GM12878 (cell line): Measurements from ENCODE around the gene PPP1R15A. TPM values are rescaled to one million over a fixed set of nuclear protein-coding genes. Genes with fewer than 3 reads are reported as not detected.
A peak's percentile ranks its signal among the peaks of the same experiment; 100 is the strongest.

Experiments used
- ATAC-seq: fragments of 200-7000 bp; cut with Tn5 transposase; 3 replicates; pipeline ENCODE4 v1.9.1; 2020; ENCODE audit warnings: mild to moderate bottlenecking, moderate library complexity
- BruUV-seq: library from RNA; stranded (reverse); fragments of 400-500 nt; replicated peaks from 2 replicates; lab custom pipeline; 2021; lab: Mats Ljungman, UMichigan
- CTCF ChIA-PET: fragments of 300-600 bp; sonication (Branson Sonifier 250); formaldehyde crosslinking; extraction: SDS; loops from one replicate; lab custom pipeline; 2021; ENCODE audit warnings: inconsistent platforms; lab: Yijun Ruan, JAX
- POLR2A ChIA-PET: fragments of 350-600 bp; formaldehyde crosslinking; extraction: SDS; loops from one replicate; lab custom pipeline; 2021; ENCODE audit warnings: inconsistent platforms; lab: Charles Lee
- RAD21 ChIA-PET: fragments of 300-600 bp; sonication (Branson Sonifier 250); formaldehyde crosslinking; loops from one replicate; lab custom pipeline; 2023; ENCODE audit warnings: antibody characterized with exemption; ENCODE audit not compliant: unreplicated experiment; lab: Charles Lee
- SMC1A ChIA-PET: fragments of 300-600 bp; sonication (Branson Sonifier 250); formaldehyde crosslinking; loops from one replicate; lab custom pipeline; 2023; ENCODE audit not compliant: unreplicated experiment, uncharacterized antibody; lab: Charles Lee
- DNase-seq: peaks from one replicate; pipeline ENCODE4 v3.0.0-alpha.2; 2011; ENCODE audit warnings: low read depth, low spot score
- FAIRE-seq: peaks from 3 replicates; lab custom pipeline; 2011; peaks lifted over from hg19 to GRCh38; lab: Jason Lieb, UNC
- H2AFZ ChIP-seq: 2 replicates; pipeline ENCODE4 v1.6.0; 2011; ENCODE audit warnings: low read depth, low read length, control low read depth; ENCODE audit not compliant: control insufficient read depth
- H3K27ac ChIP-seq: 2 replicates; pipeline ENCODE4 v1.5.1; 2011; ENCODE audit warnings: control low read depth; ENCODE audit not compliant: control insufficient read depth, insufficient read depth
- H3K27me3 ChIP-seq, 2 experiments: replicated peaks in 1 of 2; 2 replicates each; pipeline versions ENCODE4 v1.6.0 to v1.6.1; 2011; ENCODE audit warnings: low read length in 1 of 2; ENCODE audit not compliant: control insufficient read depth in 2 of 2, insufficient read depth in 2 of 2
- H3K36me3 ChIP-seq, 2 experiments: 2 replicates each; pipeline ENCODE4 v1.5.1; 2011; ENCODE audit warnings: low read length in 1 of 2; ENCODE audit not compliant: control insufficient read depth in 2 of 2, insufficient read depth in 2 of 2
- H3K4me1 ChIP-seq: 2 replicates; pipeline ENCODE4 v1.6.1; 2011; ENCODE audit warnings: mild to moderate bottlenecking, low read length, moderate library complexity, mixed read lengths; ENCODE audit not compliant: control insufficient read depth, insufficient read depth
- H3K4me2 ChIP-seq: 2 replicates; pipeline ENCODE4 v1.6.0; 2011; ENCODE audit warnings: control low read depth; ENCODE audit not compliant: control insufficient read depth, insufficient read depth
- H3K4me3 ChIP-seq: fragments of 200-600 bp; sonication (generic); 2 replicates; pipeline ENCODE4 v1.5.1; 2016
- H3K79me2 ChIP-seq: 2 replicates; pipeline ENCODE4 v1.6.0; 2011; ENCODE audit warnings: low read length; ENCODE audit not compliant: control insufficient read depth, insufficient read depth
- H3K9ac ChIP-seq: 2 replicates; pipeline ENCODE4 v1.8.0; 2011; ENCODE audit warnings: low read length, control low read depth, mixed read lengths; ENCODE audit not compliant: control insufficient read depth, insufficient read depth
- H3K9me3 ChIP-seq: replicated peaks from 3 replicates; pipeline ENCODE4 v1.5.1; 2011; ENCODE audit warnings: mild to moderate bottlenecking, low read length; ENCODE audit not compliant: control insufficient read depth, insufficient read depth
- H4K20me1 ChIP-seq: 2 replicates; pipeline ENCODE4 v1.6.0; 2011; ENCODE audit not compliant: control insufficient read depth, insufficient read depth
- CBX5 ChIP-seq: sonication (generic); IDR thresholded peaks from 2 replicates; pipeline ENCODE4 v1.6.1; 2016; ENCODE audit warnings: low read depth, moderate library complexity, mild to moderate bottlenecking, inconsistent platforms
- CREM ChIP-seq: IDR thresholded peaks from 2 replicates; pipeline ENCODE4 v1.6.1; 2014; ENCODE audit warnings: antibody characterized with exemption, low read depth
- GATAD2B ChIP-seq: fragments of 450-650 bp; conservative IDR thresholded peaks from 2 replicates; pipeline ENCODE4 v1.6.1; 2017; ENCODE audit warnings: low read depth, mild to moderate bottlenecking, moderate library complexity
- HCFC1 ChIP-seq: fragments of 150-350 bp; IDR thresholded peaks from 2 replicates; pipeline ENCODE4 v1.6.1; 2014; ENCODE audit warnings: low read length
- POLR2A ChIP-seq: IDR thresholded peaks from 2 replicates; pipeline ENCODE4 v1.6.1; 2011; ENCODE audit warnings: low read depth, mild to moderate bottlenecking, low read length
- POLR2AphosphoS5 ChIP-seq: IDR thresholded peaks from 2 replicates; pipeline ENCODE4 v1.6.1; 2011; ENCODE audit warnings: mild to moderate bottlenecking, low read length, inconsistent platforms
- RAD21 ChIP-seq: IDR thresholded peaks from 2 replicates; pipeline ENCODE4 v1.6.1; 2011; ENCODE audit warnings: mild to moderate bottlenecking, low read depth, low read length, moderate library complexity; ENCODE audit not compliant: insufficient read depth
- RFX5 ChIP-seq: IDR thresholded peaks from 2 replicates; pipeline ENCODE4 v1.6.1; 2011; ENCODE audit warnings: low read depth, low read length, improper control_type of control experiment
- SIX5 ChIP-seq: IDR thresholded peaks from 2 replicates; pipeline ENCODE4 v1.6.1; 2011; ENCODE audit warnings: mild to moderate bottlenecking, low read depth, low read length, moderate library complexity; ENCODE audit not compliant: severe bottlenecking
- TCF12 ChIP-seq: IDR thresholded peaks from 2 replicates; pipeline ENCODE4 v1.6.1; 2011; ENCODE audit warnings: low read depth, mild to moderate bottlenecking, low read length
- ZNF217 ChIP-seq: fragments of 450-650 bp; IDR thresholded peaks from 2 replicates; pipeline ENCODE4 v1.6.1; 2017; ENCODE audit warnings: antibody characterized with exemption, mild to moderate bottlenecking
- WGBS: methylation state at CpG from one replicate; pipeline ENCODE4 v1.1.6; 2016; ENCODE audit warnings: low lambda C conversion rate; ENCODE audit not compliant: insufficient replicate concordance, insufficient coverage; ENCODE audit errors: missing lambda C conversion rate; 5-methylcytosine and 5-hydroxymethylcytosine counted together
- in situ Hi-C: fragments of 300-500 bp; cut with MboI; formaldehyde crosslinking; loops from 9 replicates; pipeline ENCODE4 v1.14.3; 2018; ENCODE audit warnings: mixed read lengths
- intact Hi-C: fragments of 100-400 bp; cut with micrococcal nuclease; formaldehyde crosslinking; loops from one replicate; pipeline ENCODE4 v1.14.2; 2022; ENCODE audit not compliant: unreplicated experiment
- polyA plus RNA-seq, 11 experiments: library from polyadenylated mRNA; depleted of rRNA in 4 of 11; unstranded in 6 of 11; stranded (reverse) in 5 of 11; fragments of >200 nt; fragmentation: Nextera tagmentation in 4 of 11; fragmentation: Illumina TruSeq in 1 of 11; extraction: Ambion mirVana in 4 of 11; extraction: Trizol in 1 of 11; gene quantifications; 1 replicate in 1 of 11; 2 replicates in 10 of 11; pipeline versions ENCODE4 v1.2.1 to v1.2.3, GENCODE V29; 2011 to 2016; ENCODE audit warnings: inconsistent platforms in 2 of 11, missing spikeins in 2 of 11, low read depth in 1 of 11
- total RNA-seq, 4 experiments: library from RNA; depleted of rRNA in 3 of 4; stranded (reverse); fragments of >200 nt in 3 of 4; fragmentation: Illumina TruSeq in 1 of 4; extraction: Trizol in 1 of 4; gene quantifications; 2 replicates each; pipeline versions ENCODE4 v1.2.1 to v1.2.3, GENCODE V29; 2013 to 2021
- TF ChIP-seq, protein P1 (sequence below): fragments of 450-650 bp; conservative IDR thresholded peaks from 2 replicates; pipeline ENCODE4 v1.6.1; 2017; ENCODE audit warnings: mild to moderate bottlenecking, moderate library complexity
- TF ChIP-seq, protein P2 (sequence below): fragments of 450-650 bp; IDR thresholded peaks from 2 replicates; pipeline ENCODE4 v1.6.1; 2017; ENCODE audit warnings: mild to moderate bottlenecking, moderate library complexity
- TF ChIP-seq, protein P3 (sequence below): IDR thresholded peaks from 2 replicates; pipeline ENCODE4 v1.6.1; 2012; ENCODE audit warnings: low read depth, low read length, improper control_type of control experiment

Gene PPP1R15A
- total and polyA plus RNA-seq, 10 of the 15 experiments (the other 5 are each of a cell fraction or from before 2014, with no cell fraction given), result 0.68 to 50.8 (median 27.7) TPM

DNA sequence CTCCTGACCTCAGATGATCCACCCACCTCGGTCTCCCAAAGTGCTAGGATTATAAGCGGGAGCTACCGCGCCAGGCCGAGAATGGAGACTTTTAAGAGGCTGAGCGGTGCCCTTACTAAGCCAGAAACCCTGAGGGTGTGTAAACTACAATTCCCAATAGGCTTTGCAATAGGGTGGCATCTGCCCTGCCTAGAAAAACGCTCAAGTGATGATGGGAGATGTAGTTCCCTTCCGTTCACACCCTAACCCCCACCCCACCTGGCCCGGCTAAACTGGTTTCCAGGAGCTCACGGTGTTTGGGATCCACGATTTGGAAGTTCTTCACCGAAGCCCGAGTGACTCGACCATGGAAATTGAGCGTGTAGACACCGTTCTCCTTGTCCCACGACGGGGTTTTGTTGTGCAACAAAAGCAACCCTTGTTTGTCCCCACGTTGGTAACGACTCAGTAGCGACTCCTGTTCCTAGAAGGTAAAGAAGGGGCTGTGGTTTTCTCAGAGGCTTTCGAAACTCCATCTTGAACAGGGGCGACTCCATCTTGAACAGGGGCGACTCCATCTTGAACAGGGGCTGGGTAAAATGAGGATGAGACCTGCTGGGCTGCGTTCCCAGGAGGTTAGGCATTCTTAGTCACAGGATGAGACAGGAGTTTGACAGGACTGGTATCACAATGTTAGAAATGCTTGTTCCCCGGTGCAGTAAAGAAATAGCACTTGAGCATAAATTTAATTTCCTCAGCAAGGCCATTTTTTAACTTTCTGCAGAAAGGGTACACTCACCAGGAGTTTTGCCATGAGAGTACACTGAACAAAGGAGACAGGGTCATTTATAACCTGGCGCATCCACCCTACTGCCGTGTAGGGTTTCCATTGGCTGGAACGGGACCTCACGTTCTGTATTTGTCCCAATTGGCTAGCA, 9.8 kb downstream of the PPP1R15A start:
- WGBS, result 85% methylated on average over 30 of the region's 30 CpGs
- RAD21 ChIA-PET, result interaction anchor here (0.7 kb wide), 1 partner anchor 30 kb away, joined by 3 read pairs; no protein-coding TSS in a partner anchor

More for the DNA sequence above, 9.8 kb downstream of the PPP1R15A start:
- BruUV-seq, result no TSS peak
- TF ChIP-seq CREM, result 0 out of 2 replicates have a peak, but pooled peaks have one; percentile 38
- peak; percentile 88 for TF ChIP-seq HCFC1
- TF ChIP-seq POLR2A, result peak; percentile 44
- no peak for TF ChIP-seq RAD21
- TF ChIP-seq CBX5, result 0 out of 2 replicates have a peak, but pooled peaks have one; percentile 70
- TF ChIP-seq, protein P1, sequence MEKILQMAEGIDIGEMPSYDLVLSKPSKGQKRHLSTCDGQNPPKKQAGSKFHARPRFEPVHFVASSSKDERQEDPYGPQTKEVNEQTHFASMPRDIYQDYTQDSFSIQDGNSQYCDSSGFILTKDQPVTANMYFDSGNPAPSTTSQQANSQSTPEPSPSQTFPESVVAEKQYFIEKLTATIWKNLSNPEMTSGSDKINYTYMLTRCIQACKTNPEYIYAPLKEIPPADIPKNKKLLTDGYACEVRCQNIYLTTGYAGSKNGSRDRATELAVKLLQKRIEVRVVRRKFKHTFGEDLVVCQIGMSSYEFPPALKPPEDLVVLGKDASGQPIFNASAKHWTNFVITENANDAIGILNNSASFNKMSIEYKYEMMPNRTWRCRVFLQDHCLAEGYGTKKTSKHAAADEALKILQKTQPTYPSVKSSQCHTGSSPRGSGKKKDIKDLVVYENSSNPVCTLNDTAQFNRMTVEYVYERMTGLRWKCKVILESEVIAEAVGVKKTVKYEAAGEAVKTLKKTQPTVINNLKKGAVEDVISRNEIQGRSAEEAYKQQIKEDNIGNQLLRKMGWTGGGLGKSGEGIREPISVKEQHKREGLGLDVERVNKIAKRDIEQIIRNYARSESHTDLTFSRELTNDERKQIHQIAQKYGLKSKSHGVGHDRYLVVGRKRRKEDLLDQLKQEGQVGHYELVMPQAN, result no peak
- no peak for TF ChIP-seq ZNF217
- TF ChIP-seq, protein P2, sequence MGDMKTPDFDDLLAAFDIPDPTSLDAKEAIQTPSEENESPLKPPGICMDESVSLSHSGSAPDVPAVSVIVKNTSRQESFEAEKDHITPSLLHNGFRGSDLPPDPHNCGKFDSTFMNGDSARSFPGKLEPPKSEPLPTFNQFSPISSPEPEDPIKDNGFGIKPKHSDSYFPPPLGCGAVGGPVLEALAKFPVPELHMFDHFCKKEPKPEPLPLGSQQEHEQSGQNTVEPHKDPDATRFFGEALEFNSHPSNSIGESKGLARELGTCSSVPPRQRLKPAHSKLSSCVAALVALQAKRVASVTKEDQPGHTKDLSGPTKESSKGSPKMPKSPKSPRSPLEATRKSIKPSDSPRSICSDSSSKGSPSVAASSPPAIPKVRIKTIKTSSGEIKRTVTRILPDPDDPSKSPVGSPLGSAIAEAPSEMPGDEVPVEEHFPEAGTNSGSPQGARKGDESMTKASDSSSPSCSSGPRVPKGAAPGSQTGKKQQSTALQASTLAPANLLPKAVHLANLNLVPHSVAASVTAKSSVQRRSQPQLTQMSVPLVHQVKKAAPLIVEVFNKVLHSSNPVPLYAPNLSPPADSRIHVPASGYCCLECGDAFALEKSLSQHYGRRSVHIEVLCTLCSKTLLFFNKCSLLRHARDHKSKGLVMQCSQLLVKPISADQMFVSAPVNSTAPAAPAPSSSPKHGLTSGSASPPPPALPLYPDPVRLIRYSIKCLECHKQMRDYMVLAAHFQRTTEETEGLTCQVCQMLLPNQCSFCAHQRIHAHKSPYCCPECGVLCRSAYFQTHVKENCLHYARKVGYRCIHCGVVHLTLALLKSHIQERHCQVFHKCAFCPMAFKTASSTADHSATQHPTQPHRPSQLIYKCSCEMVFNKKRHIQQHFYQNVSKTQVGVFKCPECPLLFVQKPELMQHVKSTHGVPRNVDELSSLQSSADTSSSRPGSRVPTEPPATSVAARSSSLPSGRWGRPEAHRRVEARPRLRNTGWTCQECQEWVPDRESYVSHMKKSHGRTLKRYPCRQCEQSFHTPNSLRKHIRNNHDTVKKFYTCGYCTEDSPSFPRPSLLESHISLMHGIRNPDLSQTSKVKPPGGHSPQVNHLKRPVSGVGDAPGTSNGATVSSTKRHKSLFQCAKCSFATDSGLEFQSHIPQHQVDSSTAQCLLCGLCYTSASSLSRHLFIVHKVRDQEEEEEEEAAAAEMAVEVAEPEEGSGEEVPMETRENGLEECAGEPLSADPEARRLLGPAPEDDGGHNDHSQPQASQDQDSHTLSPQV, result peak; percentile 39; the same call in 1 of the 2 replicates
- no peak for TF ChIP-seq RFX5
- TF ChIP-seq SIX5, result peak; percentile 89
- no peak for TF ChIP-seq TCF12
- TF ChIP-seq GATAD2B, result no peak
- peak; percentile 51; the same call in 1 of the 2 replicates for TF ChIP-seq POLR2AphosphoS5
- TF ChIP-seq, protein P3, sequence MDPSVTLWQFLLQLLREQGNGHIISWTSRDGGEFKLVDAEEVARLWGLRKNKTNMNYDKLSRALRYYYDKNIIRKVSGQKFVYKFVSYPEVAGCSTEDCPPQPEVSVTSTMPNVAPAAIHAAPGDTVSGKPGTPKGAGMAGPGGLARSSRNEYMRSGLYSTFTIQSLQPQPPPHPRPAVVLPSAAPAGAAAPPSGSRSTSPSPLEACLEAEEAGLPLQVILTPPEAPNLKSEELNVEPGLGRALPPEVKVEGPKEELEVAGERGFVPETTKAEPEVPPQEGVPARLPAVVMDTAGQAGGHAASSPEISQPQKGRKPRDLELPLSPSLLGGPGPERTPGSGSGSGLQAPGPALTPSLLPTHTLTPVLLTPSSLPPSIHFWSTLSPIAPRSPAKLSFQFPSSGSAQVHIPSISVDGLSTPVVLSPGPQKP, result peak; percentile 43; the same call in 1 of the 2 replicates
- TF ChIP-seq, all 136 proteins: peak for 8
- no peak overlapping the region for H2AFZ ChIP-seq
- in situ Hi-C loops, result no loop called here
- no peak overlapping the region for H3K4me2 ChIP-seq
- H4K20me1 ChIP-seq, result no peaks in the 10 kb centered on the region
- SMC1A ChIA-PET, result interaction anchor here (1.2 kb wide), 1 partner anchor 82 kb away, joined by 3 read pairs; no protein-coding TSS in a partner anchor
- H3K9ac ChIP-seq, result no peak overlapping the region
- no peak for DNase-seq
- H3K79me2 ChIP-seq, result peaks cover 5% of the 10 kb centered on the region
- POLR2A ChIA-PET, result interaction anchor here (0.7 to 2.1 kb wide), 3 partner anchors 13 to 80 kb away, joined by 4 to 8 read pairs (median 6); partner anchors contain the start of gene NUCB1
- peaks cover 0 to 7% of the 10 kb centered on the region in 2 experiments; a peak in 1 of 4 replicates for H3K36me3 ChIP-seq
- H3K4me3 ChIP-seq, result no peak overlapping the region
- H3K9me3 ChIP-seq, result peaks cover 7% of the 10 kb centered on the region; the same call in 2 of the 3 replicates
- intact Hi-C loops, result no loop called here
- no peaks in the 10 kb centered on the region for H3K27me3 ChIP-seq
- no peak overlapping the region for H3K27ac ChIP-seq
- ATAC-seq, result peak; percentile 62
- no peak for FAIRE-seq
- CTCF ChIA-PET, result interaction anchor here (0.5 to 0.8 kb wide), 2 partner anchors 38 to 223 kb away, joined by 3 to 4 read pairs; no protein-coding TSS in a partner anchor
- H3K4me1 ChIP-seq, result peaks cover 14% of the 10 kb centered on the region
